CD4-positive, alpha-beta memory T cell (primary cell): Measurements from ENCODE around the gene CHD9. TPM values are rescaled to one million over a fixed set of nuclear protein-coding genes. Genes with fewer than 3 reads are reported as not detected.
"Not testable (repeated sequence)": the region's sequence is repeated elsewhere in the genome, so short reads cannot be mapped to it uniquely, and the experiment has no call there.

Experiments
- CTCF ChIA-PET: fragments of 350-600 bp; sonication (Branson Sonifier 250); formaldehyde crosslinking; loops from one replicate; lab custom pipeline; 2021; ENCODE audit warnings: inconsistent platforms; ENCODE audit not compliant: partially characterized antibody; lab: Charles Lee
- POLR2A ChIA-PET: fragments of 350-600 bp; sonication (Branson Sonifier 250); formaldehyde crosslinking; loops from one replicate; lab custom pipeline; 2021; ENCODE audit not compliant: partially characterized antibody; lab: Charles Lee
- DNase-seq, 5 donors: peaks; one replicate each; pipeline versions ENCODE4 v3.0.0 to v3.0.0-alpha.2; 2020 to 2022; ENCODE audit warnings: mixed read lengths in 1 of 5
- H3K27ac ChIP-seq: one replicate; pipeline ENCODE4 v1.7.0; 2013; ENCODE audit warnings: low read depth, low read length
- H3K27me3 ChIP-seq: 2 replicates; pipeline ENCODE4 v1.7.0; 2013; ENCODE audit warnings: mild to moderate bottlenecking, low read length, moderate library complexity; ENCODE audit not compliant: insufficient read depth
- H3K36me3 ChIP-seq: 2 replicates; pipeline ENCODE4 v1.7.0; 2013; ENCODE audit warnings: mild to moderate bottlenecking, low read length, moderate library complexity; ENCODE audit not compliant: insufficient read depth
- H3K4me1 ChIP-seq: 2 replicates; pipeline ENCODE4 v1.7.0; 2013; ENCODE audit warnings: mild to moderate bottlenecking, low read length, moderate library complexity; ENCODE audit not compliant: insufficient read depth
- H3K4me3 ChIP-seq, 2 donors: one replicate each; pipeline ENCODE4 v1.7.0; 2013; ENCODE audit warnings: low read length in 2 of 2, mild to moderate bottlenecking in 1 of 2
- H3K9me3 ChIP-seq, 2 donors: one replicate each; pipeline ENCODE4 v1.7.0; 2013; ENCODE audit warnings: low read length in 2 of 2, control low read depth in 1 of 2; ENCODE audit not compliant: control insufficient read depth in 1 of 2
- H3K27ac Mint-ChIP-seq, 7 donors: one replicate each; pipeline ENCODE4 v1.8.0; 2020 to 2021; ENCODE audit warnings: mixed read lengths in 7 of 7, mild to moderate bottlenecking in 6 of 7, inconsistent platforms in 3 of 7, moderate library complexity in 3 of 7
- H3K27me3 Mint-ChIP-seq, 2 donors: one replicate each; pipeline ENCODE4 v1.8.0; 2020 to 2021; ENCODE audit warnings: mixed read lengths in 2 of 2
- H3K36me3 Mint-ChIP-seq, 2 donors: one replicate each; pipeline ENCODE4 v1.8.0; 2020 to 2021; ENCODE audit warnings: mixed read lengths in 2 of 2, inconsistent platforms in 1 of 2, mild to moderate bottlenecking in 1 of 2
- H3K4me1 Mint-ChIP-seq, 4 donors: one replicate each; pipeline ENCODE4 v1.8.0; 2020 to 2021; ENCODE audit warnings: mixed read lengths in 4 of 4, mild to moderate bottlenecking in 1 of 4
- H3K4me3 Mint-ChIP-seq, 8 donors: one replicate each; pipeline ENCODE4 v1.8.0; 2020 to 2021; ENCODE audit warnings: mixed read lengths in 8 of 8, mild to moderate bottlenecking in 7 of 8, moderate library complexity in 6 of 8, inconsistent platforms in 3 of 8
- H3K9me3 Mint-ChIP-seq, 8 donors: one replicate each; pipeline ENCODE4 v1.8.0; 2020 to 2021; ENCODE audit warnings: mixed read lengths in 8 of 8, mild to moderate bottlenecking in 5 of 8, inconsistent platforms in 3 of 8, moderate library complexity in 1 of 8
- intact Hi-C: fragments of 100-400 bp; cut with micrococcal nuclease; formaldehyde crosslinking; loops from one replicate; pipeline ENCODE4 v1.15.1; 2023
- polyA plus RNA-seq, 2 donors: library from polyadenylated mRNA; unstranded; fragments of 300-500 nt; fragmentation: Illumina TruSeq; gene quantifications; one replicate each; pipeline ENCODE4 v1.2.3, GENCODE V29; 2021
- total RNA-seq, 2 experiments: library from RNA; stranded (reverse); gene quantifications; one replicate each; pipeline ENCODE4 v1.2.3, GENCODE V29; 2021

CHD9 gene
- total and polyA plus RNA-seq, 4 experiments from 2014 or later: 22.9 to 49.7 (median 39.5) TPM

DNA sequence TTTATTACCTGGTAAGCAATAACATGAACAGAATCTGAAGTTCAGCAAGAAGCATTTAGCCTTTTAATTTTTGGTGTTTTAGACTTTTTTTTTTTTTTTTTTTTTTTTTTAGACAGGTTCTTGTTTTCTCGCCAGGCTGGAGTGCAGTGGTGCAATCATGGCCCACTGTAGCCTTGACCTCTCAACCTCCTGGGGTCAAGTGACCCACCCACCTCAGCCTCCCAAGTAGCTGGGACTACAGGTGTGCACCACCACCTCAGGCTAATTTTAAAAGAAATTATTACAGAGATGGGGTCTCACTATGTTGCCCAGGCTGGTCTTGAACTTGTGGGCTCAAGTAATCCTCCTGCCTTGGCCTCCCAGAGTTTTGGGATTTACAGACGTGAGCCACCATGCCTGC, 206.5 kb downstream of the CHD9 start:
- intact Hi-C loops: no loop called here
- H3K27ac Mint-ChIP-seq: no peak overlapping the region
- Histone ChIP-seq H3K36me3 (peaks cover 5% of the 10 kb centered on the region), H3K27me3 (no peaks in the 10 kb centered on the region), H3K4me3 (no peak overlapping the region), H3K4me1 (no peaks in the 10 kb centered on the region), H3K27ac (no peak overlapping the region), H3K9me3 (no peaks in the 10 kb centered on the region)
- H3K4me3 Mint-ChIP-seq: no peak overlapping the region
- DNase-seq: no peak
- CTCF ChIA-PET: no interaction called here
- POLR2A ChIA-PET: no interaction called here
- no peaks in the 10 kb centered on the region for H3K27me3 Mint-ChIP-seq
- H3K4me1 Mint-ChIP-seq: no peaks in the 10 kb centered on the region
- peaks cover 0 to 6% (median 0%) of the 10 kb centered on the region in 8 donors for H3K9me3 Mint-ChIP-seq
- H3K36me3 Mint-ChIP-seq: peaks cover 46 to 49% of the 10 kb centered on the region in 2 donors

DNA sequence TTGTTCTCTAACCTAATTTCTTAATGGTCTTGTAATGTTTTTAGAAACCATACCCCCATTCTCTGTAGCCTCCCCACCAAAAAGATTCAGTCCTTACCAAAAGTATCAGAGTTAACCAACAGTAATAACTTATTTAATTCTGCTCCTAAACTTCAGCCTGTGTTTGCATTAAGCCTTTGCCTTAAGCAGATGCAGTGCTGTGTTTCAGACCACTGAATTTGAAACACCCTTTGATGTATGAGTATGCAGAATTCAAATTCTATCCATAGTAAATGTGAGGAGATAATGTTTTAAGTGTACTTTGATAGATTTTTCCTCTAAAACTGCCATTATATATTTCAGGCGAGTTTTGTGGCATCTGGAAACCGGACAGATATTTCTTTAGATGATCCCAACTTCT, 207.9 kb downstream of the CHD9 start:
- no peaks in the 10 kb centered on the region for H3K27me3 ChIP-seq
- H3K9me3 Mint-ChIP-seq: peaks cover 0 to 6% (median 0%) of the 10 kb centered on the region in 8 donors
- H3K27ac ChIP-seq: no peak overlapping the region
- H3K27me3 Mint-ChIP-seq: no peaks in the 10 kb centered on the region
- intact Hi-C loops: no loop called here
- H3K4me3 Mint-ChIP-seq: no peak overlapping the region
- no peaks in the 10 kb centered on the region for H3K4me1 ChIP-seq
- no peak for DNase-seq
- no peaks in the 10 kb centered on the region for H3K4me1 Mint-ChIP-seq
- H3K27ac Mint-ChIP-seq: peak overlapping the region in 1 of 7 donors; percentile 22
- no peaks in the 10 kb centered on the region for H3K36me3 ChIP-seq
- H3K4me3 ChIP-seq: no peak overlapping the region
- ChIA-PET POLR2A (no interaction called here), CTCF (no interaction called here)
- peaks cover 37 to 38% of the 10 kb centered on the region in 2 donors for H3K36me3 Mint-ChIP-seq
- H3K9me3 ChIP-seq: no peaks in the 10 kb centered on the region

DNA sequence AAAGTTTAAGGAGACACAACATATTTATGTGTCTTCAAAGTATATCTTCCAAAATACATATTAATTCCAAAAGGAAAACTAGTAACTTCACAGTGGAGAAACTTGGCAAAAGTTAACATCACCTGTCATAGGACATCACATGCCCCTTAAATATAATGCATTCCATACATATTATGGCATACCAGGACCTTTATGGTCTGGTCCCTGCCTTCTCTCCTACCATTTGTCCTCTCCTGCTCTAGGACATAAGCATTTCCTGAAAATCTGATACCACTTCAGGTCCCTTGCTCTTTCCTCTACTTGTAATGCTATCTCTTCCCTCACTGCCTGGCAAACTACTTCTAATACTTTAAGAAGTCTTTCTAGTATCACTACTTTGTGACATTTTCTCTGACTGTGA, 211.4 kb downstream of the CHD9 start:
- Mint-ChIP-seq H3K4me3 (no peak overlapping the region), H3K4me1 (no peaks in the 10 kb centered on the region), H3K36me3 (peaks cover 26 to 33% of the 10 kb centered on the region in 2 donors), H3K27ac (no peak overlapping the region), H3K9me3 (no peaks in the 10 kb centered on the region), H3K27me3 (no peaks in the 10 kb centered on the region)
- no peaks in the 10 kb centered on the region for H3K9me3 ChIP-seq
- no peaks in the 10 kb centered on the region for H3K4me1 ChIP-seq
- intact Hi-C loops: no loop called here
- ChIA-PET POLR2A (no interaction called here), CTCF (no interaction called here)
- no peaks in the 10 kb centered on the region for H3K27me3 ChIP-seq
- no peak overlapping the region for H3K4me3 ChIP-seq
- H3K36me3 ChIP-seq: peaks cover 6% of the 10 kb centered on the region
- no peak for DNase-seq
- H3K27ac ChIP-seq: no peak overlapping the region

DNA sequence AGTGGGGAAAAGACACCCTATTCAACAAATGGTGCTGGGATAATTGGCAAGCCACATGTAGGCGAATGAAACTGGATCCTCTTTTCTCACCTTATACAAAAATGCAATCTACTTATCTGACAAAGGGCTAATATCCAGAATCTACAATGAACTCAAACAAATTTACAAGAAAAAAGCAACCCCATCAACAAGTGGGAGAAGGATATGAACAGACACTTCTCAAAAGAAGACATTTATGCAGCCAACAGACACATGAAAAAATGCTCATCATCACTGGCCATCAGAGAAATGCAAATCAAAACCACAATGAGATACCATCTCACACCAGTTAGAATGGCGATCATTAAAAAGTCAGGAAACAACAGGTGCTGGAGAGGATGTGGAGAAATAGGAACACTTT, 223.7 kb downstream of the CHD9 start:
- H3K27ac Mint-ChIP-seq, H3K27me3 Mint-ChIP-seq, H3K4me3 ChIP-seq, H3K4me1 Mint-ChIP-seq, POLR2A ChIA-PET, H3K9me3 Mint-ChIP-seq, H3K4me1 ChIP-seq, H3K9me3 ChIP-seq, H3K27me3 ChIP-seq, H3K36me3 ChIP-seq, H3K4me3 Mint-ChIP-seq, H3K27ac ChIP-seq, DNase-seq, intact Hi-C loops, CTCF ChIA-PET: not testable (repeated sequence)
- peaks cover 4 to 20% of the 10 kb centered on the region in 2 donors for H3K36me3 Mint-ChIP-seq

DNA sequence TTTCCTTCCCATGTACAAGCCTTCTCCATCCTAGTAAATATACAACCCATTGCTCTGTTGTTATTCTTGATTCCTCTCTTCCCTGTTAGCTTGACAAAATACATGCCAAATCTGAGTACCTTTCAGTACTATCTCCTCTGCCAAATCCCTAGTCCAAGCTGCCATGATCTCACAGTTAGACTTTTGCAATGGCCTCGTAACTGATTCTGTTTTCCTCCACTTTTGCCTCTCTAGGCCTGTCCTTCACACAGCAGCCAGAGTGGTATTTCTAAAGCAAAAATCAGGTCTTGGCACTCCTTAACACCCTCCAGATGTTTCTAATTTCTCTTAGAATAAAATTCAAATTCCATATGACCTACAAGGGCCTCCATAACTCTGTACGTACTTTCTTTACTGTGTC, 226.5 kb downstream of the CHD9 start:
- POLR2A ChIA-PET: no interaction called here
- Histone ChIP-seq H3K36me3 (peaks cover 5% of the 10 kb centered on the region), H3K4me1 (no peaks in the 10 kb centered on the region), H3K27me3 (no peaks in the 10 kb centered on the region), H3K4me3 (no peak overlapping the region), H3K9me3 (no peaks in the 10 kb centered on the region), H3K27ac (no peak overlapping the region)
- H3K27me3 Mint-ChIP-seq: no peaks in the 10 kb centered on the region
- H3K4me3 Mint-ChIP-seq: no peak overlapping the region
- H3K27ac Mint-ChIP-seq: no peak overlapping the region
- peaks cover 0 to 4% (median 0%) of the 10 kb centered on the region in 8 donors for H3K9me3 Mint-ChIP-seq
- peaks cover 3 to 13% of the 10 kb centered on the region in 2 donors for H3K36me3 Mint-ChIP-seq
- H3K4me1 Mint-ChIP-seq: no peaks in the 10 kb centered on the region
- no peak for DNase-seq
- intact Hi-C loops: no loop called here
- CTCF ChIA-PET: interaction anchor here (1.3 to 5.4 kb wide), 5 partner anchors 9 to 1090 kb away, joined by 3 to 36 read pairs (median 4); partner anchors contain the start of gene CHD9

DNA sequence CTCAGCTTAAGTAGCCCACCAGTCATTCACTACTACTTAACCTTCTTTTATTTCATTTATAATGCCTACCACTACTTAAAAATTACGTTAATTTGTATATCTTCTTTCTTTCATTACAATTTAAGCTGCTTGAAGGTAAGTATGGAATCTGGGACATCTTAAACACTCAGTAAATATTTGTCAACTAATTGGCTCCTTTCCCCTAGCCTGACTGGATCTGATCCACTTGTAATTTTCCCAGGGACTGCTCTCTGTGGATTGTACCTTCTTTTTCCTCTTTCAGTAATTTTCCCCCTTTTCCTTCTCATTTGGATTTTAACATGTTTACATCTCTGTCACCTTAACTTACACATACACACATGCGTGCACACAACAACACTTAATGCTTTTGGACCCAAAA, 227.1 kb downstream of the CHD9 start:
- Mint-ChIP-seq H3K4me3 (no peak overlapping the region), H3K9me3 (peaks cover 0 to 4% (median 0%) of the 10 kb centered on the region in 8 donors), H3K27ac (no peak overlapping the region), H3K4me1 (no peaks in the 10 kb centered on the region), H3K36me3 (peaks cover 5 to 16% of the 10 kb centered on the region in 2 donors), H3K27me3 (no peaks in the 10 kb centered on the region)
- Histone ChIP-seq H3K27me3 (no peaks in the 10 kb centered on the region), H3K36me3 (peaks cover 7% of the 10 kb centered on the region), H3K9me3 (no peaks in the 10 kb centered on the region), H3K4me3 (no peak overlapping the region), H3K27ac (no peak overlapping the region), H3K4me1 (no peaks in the 10 kb centered on the region)
- CTCF ChIA-PET: interaction anchor here (1.3 to 5.4 kb wide), 4 partner anchors 9 to 1090 kb away, joined by 3 to 36 read pairs (median 6); partner anchors contain the start of gene CHD9
- POLR2A ChIA-PET: no interaction called here
- intact Hi-C loops: no loop called here
- DNase-seq: no peak

DNA sequence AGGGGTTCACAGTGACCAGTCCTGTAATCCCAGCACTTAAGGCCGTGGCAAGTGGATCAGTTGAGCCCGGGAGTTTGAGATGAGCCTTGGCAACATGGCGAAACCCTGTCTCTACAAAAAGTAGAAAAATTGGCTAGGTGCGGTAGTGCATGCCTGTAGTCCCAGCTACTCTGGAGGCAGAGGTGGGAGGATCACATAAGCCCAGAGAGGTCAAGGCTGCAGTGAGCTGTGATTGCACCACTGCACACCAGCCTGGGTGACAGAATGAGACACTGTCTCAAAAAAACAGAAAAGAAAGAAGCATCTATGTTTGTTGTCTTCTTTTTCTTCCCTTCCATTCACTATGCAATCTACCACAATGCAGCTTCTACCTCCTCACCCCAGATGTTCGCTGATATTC, 227.5 kb downstream of the CHD9 start:
- Mint-ChIP-seq H3K9me3 (peaks cover 0 to 4% (median 0%) of the 10 kb centered on the region in 8 donors), H3K36me3 (peaks cover 5 to 19% of the 10 kb centered on the region in 2 donors), H3K27me3 (no peaks in the 10 kb centered on the region), H3K27ac (no peak overlapping the region), H3K4me3 (no peak overlapping the region), H3K4me1 (no peaks in the 10 kb centered on the region)
- Histone ChIP-seq H3K4me1 (no peaks in the 10 kb centered on the region), H3K27me3 (no peaks in the 10 kb centered on the region), H3K9me3 (no peaks in the 10 kb centered on the region), H3K4me3 (no peak overlapping the region), H3K27ac (no peak overlapping the region), H3K36me3 (peaks cover 7% of the 10 kb centered on the region)
- POLR2A ChIA-PET: no interaction called here
- DNase-seq: no peak
- intact Hi-C loops: no loop called here
- CTCF ChIA-PET: interaction anchor here (1.5 to 5.4 kb wide), 3 partner anchors 32 to 1091 kb away, joined by 3 to 36 read pairs (median 9); partner anchors contain the start of gene CHD9
